ENCODE results near the gene RPAP3.

- TF ChIP-seq CTCF (IDR thresholded peaks at IDR 0.05; ENCODE audit: insufficient read depth, low read length, poor library complexity, severe bottlenecking) (no peak), EZH2phosphoT487 (conservative IDR thresholded peaks at IDR 0.05; ENCODE audit: low read length) (no peak)
These were observed 89.4 kb downstream of the RPAP3 start for GRCh38 chr12:47616440-47616839.
